AG04449 (cell line): ENCODE measurements around the gene PPP1R10.

Source experiments
- CTCF ChIA-PET: fragments of 350-600 bp; formaldehyde crosslinking; extraction: SDS; loops from one replicate; lab custom pipeline; 2021; ENCODE audit warnings: antibody characterized with exemption; lab: Yijun Ruan, JAX
- POLR2A ChIA-PET: fragments of 400-600, 350-600 bp; formaldehyde crosslinking; extraction: SDS; loops from one replicate; lab custom pipeline; 2020; ENCODE audit warnings: antibody characterized with exemption, inconsistent platforms; lab: Yijun Ruan, JAX
- DNase-seq: peaks from one replicate; pipeline ENCODE4 v3.0.0-alpha.2; 2010; ENCODE audit warnings: low read depth, low spot score
- H3K4me3 ChIP-seq: 2 replicates; pipeline ENCODE4 v1.5.1; 2011; ENCODE audit warnings: low read depth, mild to moderate bottlenecking, control low read depth, low read length
- TF ChIP-seq, protein P1 (sequence below): IDR thresholded peaks from one replicate; pipeline ENCODE4 v1.5.1; 2011; ENCODE audit warnings: mild to moderate bottlenecking, moderate library complexity, low read length, control low read depth, inconsistent platforms; ENCODE audit not compliant: insufficient read depth; ENCODE audit errors: missing control alignments

PPP1R10 gene

DNA sequence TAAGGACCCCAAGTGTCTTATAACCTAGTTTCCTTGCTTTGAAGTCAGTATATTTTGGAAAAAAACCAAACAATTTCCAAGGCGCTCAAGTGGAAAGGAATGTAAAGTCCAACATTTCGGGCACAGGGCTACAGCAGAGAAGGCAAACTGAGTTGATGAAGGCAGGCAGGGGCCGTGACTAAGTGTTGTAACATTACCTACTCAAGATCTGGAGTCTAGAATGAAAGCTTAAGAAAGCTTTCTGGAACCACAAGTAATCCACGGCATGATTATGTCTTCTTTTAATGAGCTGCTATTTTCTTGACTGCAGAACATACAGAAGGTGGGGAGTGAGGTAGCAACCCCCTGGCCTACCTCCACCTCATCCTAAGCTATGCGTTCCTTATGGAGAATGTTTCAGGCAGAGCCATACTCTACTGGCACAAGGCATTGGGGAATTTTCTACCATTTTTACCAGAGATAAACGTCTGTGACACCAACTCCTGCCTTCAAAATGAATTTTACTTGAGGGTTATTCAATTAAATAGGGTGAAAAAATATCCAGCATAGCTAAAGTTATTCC lies 4.3 kb downstream of the PPP1R10 start:
- CTCF ChIA-PET: interaction anchor here (0.9 to 4.1 kb wide), 8 partner anchors 15 to 470 kb away, joined by 3 to 28 read pairs (median 5); no protein-coding TSS in a partner anchor
- TF ChIP-seq, protein P1, sequence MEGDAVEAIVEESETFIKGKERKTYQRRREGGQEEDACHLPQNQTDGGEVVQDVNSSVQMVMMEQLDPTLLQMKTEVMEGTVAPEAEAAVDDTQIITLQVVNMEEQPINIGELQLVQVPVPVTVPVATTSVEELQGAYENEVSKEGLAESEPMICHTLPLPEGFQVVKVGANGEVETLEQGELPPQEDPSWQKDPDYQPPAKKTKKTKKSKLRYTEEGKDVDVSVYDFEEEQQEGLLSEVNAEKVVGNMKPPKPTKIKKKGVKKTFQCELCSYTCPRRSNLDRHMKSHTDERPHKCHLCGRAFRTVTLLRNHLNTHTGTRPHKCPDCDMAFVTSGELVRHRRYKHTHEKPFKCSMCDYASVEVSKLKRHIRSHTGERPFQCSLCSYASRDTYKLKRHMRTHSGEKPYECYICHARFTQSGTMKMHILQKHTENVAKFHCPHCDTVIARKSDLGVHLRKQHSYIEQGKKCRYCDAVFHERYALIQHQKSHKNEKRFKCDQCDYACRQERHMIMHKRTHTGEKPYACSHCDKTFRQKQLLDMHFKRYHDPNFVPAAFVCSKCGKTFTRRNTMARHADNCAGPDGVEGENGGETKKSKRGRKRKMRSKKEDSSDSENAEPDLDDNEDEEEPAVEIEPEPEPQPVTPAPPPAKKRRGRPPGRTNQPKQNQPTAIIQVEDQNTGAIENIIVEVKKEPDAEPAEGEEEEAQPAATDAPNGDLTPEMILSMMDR: no peak
- no peak overlapping the region for H3K4me3 ChIP-seq
- POLR2A ChIA-PET: interaction anchor here (0.8 to 3.0 kb wide), 9 partner anchors 8 to 75 kb away, joined by 3 to 20 read pairs (median 5); partner anchors contain the start of gene C6orf136
- DNase-seq: no peak

DNA sequence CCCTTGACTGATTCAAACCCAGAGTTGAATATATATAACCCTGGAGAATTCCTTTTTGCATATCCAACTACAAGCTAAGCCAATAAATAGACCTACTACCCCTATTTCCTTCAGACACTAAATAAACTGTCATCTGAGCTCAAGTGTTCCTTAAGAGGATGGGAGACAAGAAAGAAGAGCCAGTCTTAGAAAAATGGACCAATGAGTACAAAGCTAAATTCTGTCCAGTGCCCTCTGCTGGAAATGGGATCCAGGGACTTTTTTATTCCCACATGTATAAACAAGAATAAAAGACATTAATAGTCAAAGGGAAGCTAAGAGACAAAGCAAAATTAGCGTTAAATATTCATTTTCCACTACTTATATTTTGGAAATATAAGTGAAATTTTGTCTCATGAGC lies 4.8 kb downstream of the PPP1R10 start:
- no peak overlapping the region for H3K4me3 ChIP-seq
- POLR2A ChIA-PET: interaction anchor here (0.8 to 3.0 kb wide), 5 partner anchors 8 to 75 kb away, joined by 3 to 20 read pairs (median 4); no protein-coding TSS in a partner anchor
- TF ChIP-seq, protein P1: peak; percentile 10
- DNase-seq: no peak
- CTCF ChIA-PET: interaction anchor here (0.9 to 4.1 kb wide), 7 partner anchors 14 to 470 kb away, joined by 3 to 28 read pairs (median 5); no protein-coding TSS in a partner anchor

DNA sequence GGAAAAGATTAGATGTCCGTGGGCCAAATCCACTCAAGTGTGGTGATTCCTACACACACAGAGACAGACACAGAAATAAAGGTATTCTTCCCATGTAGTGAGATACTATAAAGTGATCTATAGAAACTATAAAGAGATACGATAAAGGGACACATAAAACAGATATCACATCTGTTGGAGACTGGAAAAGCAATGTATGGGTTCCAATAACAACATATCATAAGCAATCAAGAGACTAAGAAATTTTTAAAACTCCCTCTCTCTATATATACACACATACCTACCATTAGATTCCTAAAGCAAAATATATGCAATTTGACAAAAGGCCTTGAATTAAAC lies 5.2 kb downstream of the PPP1R10 start:
- ChIA-PET CTCF (interaction anchor here (0.9 to 4.1 kb wide), 7 partner anchors 14 to 470 kb away, joined by 3 to 28 read pairs (median 5); no protein-coding TSS in a partner anchor), POLR2A (interaction anchor here (2.3 to 3.0 kb wide), 2 partner anchors 7 to 15 kb away, joined by 11 to 20 read pairs; no protein-coding TSS in a partner anchor)
- no peak overlapping the region for H3K4me3 ChIP-seq
- no peak for DNase-seq
- TF ChIP-seq, protein P1: no peak

DNA sequence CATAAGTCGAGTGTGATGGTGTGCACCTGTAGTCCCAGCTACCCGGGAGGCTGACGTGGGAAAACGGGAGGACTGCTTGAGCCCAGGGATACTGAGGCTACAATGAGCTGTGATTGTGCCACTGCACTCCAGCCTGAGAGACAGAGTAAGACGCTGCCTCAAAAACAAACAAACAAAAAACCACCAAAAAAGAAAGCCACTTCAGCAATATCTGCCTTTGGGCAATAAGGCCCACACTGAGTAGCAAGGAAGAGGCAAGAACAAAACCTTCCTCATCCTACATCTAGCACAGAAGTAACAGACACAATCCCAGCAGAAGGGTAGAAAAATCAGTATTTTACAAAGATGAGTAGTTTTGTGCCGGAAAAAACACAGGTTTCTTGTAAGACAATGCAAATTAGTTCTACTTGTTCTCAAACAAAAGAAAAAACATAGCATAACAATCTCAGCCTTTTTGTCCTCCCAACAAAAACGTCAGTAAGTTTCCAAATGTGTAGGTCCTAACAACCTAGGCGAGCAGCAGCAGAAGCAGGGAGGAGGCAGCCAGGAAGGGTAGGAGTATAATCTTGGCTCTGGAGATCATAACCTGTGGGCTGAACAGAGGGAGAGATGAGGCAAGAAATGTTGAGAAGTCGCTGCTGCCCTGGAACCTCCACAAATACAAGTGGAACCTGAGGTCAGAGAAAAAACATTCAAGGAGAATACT lies 5.7 kb downstream of the PPP1R10 start:
- ChIA-PET POLR2A (interaction anchor here (0.5 to 3.0 kb wide), 3 partner anchors 14 to 170 kb away, joined by 3 to 20 read pairs (median 3); no protein-coding TSS in a partner anchor), CTCF (interaction anchor here (1.2 to 1.7 kb wide), 4 partner anchors 11 to 111 kb away, joined by 4 to 13 read pairs (median 6); no protein-coding TSS in a partner anchor)
- DNase-seq: no peak
- TF ChIP-seq, protein P1: no peak
- no peak overlapping the region for H3K4me3 ChIP-seq

DNA sequence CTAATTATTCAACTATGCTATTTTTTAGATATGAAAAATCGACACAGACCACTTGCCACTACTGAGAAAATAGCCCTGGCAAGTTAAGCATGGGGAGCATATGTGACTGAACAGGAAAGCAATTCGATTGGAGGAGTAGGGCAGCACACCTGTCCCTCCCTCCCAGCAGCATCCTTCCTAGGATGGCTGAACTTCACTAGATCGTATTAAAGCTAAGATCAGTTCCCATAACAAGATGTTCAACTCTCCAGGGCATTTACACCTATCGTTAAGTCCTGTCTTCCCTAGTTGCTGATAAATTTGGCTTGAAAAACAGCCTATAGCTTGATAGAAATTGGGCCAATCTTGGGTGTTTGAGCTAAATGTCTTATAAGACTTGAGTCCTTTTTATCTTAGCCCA lies 7.0 kb downstream of the PPP1R10 start:
- POLR2A ChIA-PET: interaction anchor here (1.0 kb wide), 2 partner anchors 9 to 12 kb away, joined by 3 to 4 read pairs; no protein-coding TSS in a partner anchor
- no peak for DNase-seq
- TF ChIP-seq, protein P1: no peak
- no peak overlapping the region for H3K4me3 ChIP-seq
- CTCF ChIA-PET: interaction anchor here (1.2 to 1.6 kb wide), 2 partner anchors 9 to 13 kb away, joined by 7 to 13 read pairs; no protein-coding TSS in a partner anchor

DNA sequence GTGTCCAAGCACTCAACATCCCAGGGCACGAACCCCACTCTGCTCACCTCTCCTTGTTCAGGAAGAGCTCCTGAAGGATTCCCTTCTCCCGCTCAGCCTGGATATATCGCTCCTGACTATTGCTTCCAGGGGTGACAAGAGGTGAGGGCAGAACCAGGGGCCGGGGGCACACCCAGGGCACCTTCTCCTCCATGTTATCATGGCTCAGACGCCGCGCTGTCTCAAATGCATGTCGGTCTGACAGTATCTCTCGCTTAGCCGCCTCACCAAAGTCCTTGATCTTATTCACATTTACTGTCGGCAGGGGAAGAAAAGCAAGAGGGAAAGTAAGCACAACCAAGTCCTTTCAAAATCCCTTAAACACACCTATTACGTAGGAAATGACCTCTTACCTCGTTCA lies 13.1 kb downstream of the PPP1R10 start:
- POLR2A ChIA-PET: interaction anchor here (1.0 to 2.8 kb wide), 2 partner anchors 9 to 11 kb away, joined by 4 to 11 read pairs; no protein-coding TSS in a partner anchor
- no peak for DNase-seq
- CTCF ChIA-PET: interaction anchor here (1.8 kb wide), 1 partner anchor 10 kb away, joined by 7 read pairs; no protein-coding TSS in a partner anchor
- TF ChIP-seq, protein P1: no peak
- H3K4me3 ChIP-seq: no peak overlapping the region
